HG02588 (cell line): ENCODE results near the gene CYP26B1.
A peak's percentile ranks its signal among the peaks of the same experiment; 100 is the strongest.

Experiments
- ATAC-seq: cut with Tn5 transposase; IDR thresholded peaks from one replicate; pipeline ENCODE4 v1.9.1; 2021; ENCODE audit warnings: mild to moderate bottlenecking, moderate library complexity; ENCODE audit not compliant: unreplicated experiment

CYP26B1 gene

GRCh38 chr2:72141881-72142451 is 5.7 kb downstream of the CYP26B1 start:
- ATAC-seq, result no peak

DNA sequence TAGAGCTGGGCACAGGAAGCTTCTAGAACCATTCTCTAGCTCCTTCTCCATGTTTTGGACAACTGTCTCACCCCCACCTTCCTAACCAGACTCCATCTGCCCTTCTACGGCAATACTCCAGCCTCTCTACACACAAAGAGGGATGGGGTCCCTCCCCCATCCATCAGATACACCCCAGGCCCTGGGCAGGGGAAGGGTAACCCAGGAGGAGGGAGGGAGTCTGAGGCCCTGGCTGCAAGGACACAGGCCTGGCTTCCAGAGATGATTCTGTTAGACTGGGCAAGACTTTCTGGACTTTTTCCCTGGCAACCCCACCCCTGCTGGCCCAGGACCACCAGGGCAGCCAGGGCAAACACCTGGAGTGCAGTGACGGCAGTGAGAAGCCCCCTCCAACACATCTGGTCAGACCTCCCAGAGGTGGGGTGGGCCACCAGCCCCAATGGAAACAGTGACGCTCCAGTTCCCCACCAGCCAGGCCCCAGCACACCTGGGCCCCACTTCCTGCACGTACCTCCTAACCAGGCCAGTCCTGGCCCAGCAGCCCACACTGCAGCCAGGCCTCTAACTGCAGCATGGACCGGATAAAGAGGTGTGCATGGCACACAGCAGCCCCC is 6.5 kb downstream of the CYP26B1 start:
- ATAC-seq, result no peak

GRCh38 chr2:72140621-72140960 is 7.1 kb downstream of the CYP26B1 start:
- no peak for ATAC-seq

- ATAC-seq, result no peak
Observed at GRCh38 chr2:72139874-72140620, 7.6 kb downstream of the CYP26B1 start.

DNA sequence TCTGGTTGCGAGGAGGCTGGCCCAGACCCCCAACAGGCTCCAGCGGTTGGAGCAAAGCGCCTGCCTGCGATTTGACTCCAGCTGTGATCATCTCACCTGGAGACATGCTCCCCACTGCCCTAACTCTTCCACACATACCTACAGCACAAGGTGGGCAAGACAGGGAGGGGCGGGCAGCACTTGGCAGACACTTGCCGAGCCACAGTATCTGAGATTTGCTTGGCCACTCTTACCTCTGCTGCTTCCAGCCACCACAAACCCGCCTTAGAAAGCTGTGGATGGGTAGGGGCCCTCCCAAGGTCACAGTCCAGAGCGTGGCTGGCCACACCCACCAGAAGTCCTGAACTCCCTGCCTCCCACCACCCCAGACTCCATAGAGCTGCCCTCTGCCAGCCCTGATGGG is 8.2 kb downstream of the CYP26B1 start:
- ATAC-seq, result no peak

GRCh38 chr2:72138921-72139381 is 8.7 kb downstream of the CYP26B1 start:
- ATAC-seq, result no peak

DNA sequence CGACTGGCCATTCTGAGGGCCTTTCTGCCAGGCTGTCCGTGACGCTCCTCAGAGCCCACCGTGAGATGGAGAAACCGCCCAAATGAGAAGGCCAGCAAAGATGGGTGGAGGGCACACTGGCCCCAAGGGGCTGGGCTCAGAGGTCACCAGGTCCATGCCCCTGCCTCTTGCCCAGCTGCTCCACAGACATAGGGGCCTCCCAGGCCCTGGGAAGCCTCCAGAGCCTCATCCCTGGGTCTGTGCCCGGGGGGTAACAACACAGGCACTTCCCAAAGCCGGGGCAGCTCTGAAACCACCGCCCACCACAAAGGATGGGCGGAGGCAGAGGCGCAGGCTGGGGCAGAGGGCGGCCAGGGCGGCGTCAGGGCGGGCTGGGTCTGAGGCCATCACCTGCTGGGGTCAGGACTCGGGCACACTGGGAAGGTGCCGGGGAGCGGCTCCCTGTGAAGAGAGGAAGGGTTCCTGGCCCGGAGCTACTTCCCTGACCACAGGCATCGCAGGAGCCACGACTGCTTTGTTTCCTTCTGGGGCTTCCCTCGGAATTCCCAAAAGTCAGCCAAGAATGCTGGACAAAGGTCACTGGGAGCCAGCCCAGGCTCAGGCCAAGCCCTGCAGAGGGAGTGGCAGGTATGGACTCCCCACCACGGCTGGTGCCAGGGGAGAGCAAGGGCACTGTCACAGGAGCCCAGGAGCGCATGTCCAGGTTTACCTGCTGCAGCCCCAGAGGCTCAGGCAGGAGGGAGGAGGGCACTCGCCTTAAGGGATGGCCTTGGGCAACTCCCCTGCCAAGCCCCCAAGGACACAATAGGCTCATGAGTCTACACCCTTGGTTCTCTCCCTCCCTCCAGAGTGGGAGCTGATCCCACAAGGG is 9.4 kb downstream of the CYP26B1 start:
- ATAC-seq, result no peak

DNA sequence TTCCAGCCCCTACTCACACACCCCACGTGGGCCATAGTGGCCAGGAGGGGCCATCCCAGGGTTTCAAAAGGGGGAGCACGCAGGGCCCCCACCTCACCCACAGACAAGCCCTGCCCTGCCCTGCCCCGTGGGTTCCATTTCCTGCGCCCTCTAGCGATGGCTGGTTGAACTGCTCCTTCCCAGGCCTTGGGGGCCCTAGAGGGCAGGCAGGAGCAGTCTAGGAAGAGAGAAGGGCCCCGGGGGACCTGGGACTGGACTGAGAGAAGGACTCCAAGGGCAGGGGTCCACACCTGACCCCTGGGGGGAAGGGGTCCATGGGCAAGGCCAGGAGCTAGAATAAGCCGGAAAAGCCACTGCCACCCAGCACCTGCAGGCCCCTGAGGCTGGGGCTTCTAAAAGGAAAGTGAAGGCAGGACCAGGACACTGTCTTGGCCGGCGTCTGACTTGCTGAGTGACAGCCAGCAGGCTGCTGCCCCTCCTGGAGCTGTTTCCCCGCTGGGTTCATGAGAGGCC is 10.1 kb downstream of the CYP26B1 start:
- ATAC-seq, result peak; percentile 88

DNA sequence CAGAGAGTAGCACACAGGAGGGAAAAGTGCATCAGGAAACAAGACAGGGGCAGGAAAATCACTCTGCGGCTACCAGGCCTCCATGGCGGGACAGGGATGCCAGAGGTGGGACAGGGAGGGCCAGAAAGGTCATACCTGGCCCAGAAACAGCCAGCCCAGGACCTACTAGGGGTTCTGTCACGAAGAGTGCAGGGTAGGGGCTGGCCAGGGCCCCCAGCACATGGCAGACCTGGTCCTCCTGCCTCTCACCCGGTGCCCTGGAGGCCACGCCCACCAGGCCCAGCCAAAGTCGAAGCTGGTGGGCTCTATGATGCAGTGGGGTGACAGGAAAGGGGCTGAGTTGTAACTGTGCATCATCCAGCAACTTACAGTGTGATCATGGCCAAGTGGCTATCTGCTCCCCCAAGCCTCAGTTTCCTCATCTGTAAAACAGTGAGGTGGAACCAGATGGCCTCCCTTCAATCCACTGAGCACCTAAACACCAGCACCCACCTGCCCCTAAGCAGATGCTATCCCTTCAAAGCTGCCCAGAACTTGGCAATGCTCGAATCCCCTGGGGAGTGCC is 10.6 kb downstream of the CYP26B1 start:
- ATAC-seq, result no peak

GRCh38 chr2:72136331-72136730 is 11.3 kb downstream of the CYP26B1 start:
- ATAC-seq, result no peak

GRCh38 chr2:72135921-72136320 is 11.7 kb downstream of the CYP26B1 start:
- no peak for ATAC-seq

DNA sequence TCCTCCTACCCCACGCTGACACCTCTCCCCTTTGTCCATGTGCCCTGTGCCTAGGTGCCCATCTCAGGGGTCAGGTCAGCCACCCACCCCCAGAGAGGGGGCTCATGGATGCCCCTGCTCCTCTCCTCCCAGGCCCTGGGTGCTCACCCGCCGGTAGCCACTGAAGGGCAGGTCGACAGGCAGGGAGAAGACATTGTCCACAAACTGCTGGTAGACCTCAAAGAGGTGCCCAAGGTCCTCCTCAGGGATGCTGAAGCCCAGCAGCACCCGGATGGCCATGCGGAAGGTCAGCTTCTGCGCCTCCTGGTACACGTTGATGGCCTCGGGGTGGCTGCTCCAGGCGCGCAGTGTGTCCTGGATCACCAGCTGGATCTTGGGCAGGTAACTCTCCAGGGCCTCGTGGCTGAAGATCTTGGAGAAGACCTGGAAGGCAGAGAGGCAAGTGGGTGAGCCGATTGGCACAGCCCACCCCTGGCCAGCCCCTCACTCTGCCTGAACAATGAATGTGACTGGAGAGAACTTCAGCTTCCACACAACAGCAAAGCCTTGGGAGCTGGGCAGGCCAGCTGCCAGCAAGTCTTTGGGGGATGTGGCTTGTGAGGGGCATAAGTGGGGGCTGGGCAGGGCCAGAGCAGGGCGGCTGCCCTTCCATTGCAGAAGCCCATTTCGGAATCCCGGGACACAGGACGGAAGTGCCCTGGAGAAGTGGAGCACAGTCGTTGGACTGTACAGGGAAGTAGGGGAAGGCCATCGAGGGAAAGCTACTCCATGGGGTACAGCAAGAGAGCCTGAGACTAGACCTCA is 12.5 kb downstream of the CYP26B1 start:
- no peak for ATAC-seq

GRCh38 chr2:72134408-72134996 is 13.2 kb downstream of the CYP26B1 start:
- no peak for ATAC-seq

GRCh38 chr2:72133721-72134407 is 13.8 kb downstream of the CYP26B1 start:
- ATAC-seq, result no peak

- ATAC-seq, result no peak
Observed at GRCh38 chr2:72132981-72133720, 14.5 kb downstream of the CYP26B1 start.

DNA sequence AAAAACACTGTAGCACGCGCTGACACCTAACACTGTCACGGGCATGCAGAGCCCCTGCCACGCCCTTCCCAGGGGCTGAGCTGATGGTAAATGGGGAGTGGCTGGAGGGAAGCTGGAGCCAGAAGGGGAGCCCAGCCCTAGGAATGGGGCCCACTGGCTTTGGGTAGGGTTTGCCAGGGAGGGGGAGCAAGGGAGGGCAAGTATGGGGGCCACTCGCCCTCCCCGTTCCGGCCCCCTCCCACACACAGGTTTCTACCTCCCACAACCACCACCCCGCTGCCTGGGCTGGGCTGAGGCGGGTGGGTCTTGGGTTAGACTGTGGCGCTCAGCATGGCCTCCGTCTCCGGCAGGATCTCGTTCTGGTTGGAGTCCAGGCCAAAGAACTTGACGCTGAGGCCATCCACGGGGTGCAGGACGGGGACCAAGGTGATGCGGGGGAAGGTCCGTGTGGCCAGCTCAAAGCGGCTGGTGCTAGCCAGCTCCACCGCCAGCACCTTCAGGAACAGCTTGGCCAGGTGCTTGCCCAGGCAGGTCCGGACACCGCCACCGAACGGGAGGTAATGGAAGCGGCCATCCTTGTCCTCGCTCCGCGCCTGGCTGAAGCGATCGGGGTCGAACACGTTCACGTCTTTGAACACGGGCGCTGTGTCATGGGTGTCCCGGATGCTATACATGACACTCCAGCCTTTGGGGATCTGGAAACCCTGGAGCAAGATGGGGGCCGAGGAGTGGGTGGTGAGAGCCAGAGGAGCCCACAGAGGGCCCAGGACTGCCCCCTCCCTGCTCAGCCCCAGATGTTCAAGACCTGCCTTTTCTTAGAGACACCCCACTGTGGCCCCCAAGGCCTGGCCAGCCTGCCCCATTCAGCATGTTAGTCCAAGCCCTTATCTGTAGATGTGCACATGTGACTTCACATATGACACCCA is 15.5 kb downstream of the CYP26B1 start:
- ATAC-seq, result no peak

DNA sequence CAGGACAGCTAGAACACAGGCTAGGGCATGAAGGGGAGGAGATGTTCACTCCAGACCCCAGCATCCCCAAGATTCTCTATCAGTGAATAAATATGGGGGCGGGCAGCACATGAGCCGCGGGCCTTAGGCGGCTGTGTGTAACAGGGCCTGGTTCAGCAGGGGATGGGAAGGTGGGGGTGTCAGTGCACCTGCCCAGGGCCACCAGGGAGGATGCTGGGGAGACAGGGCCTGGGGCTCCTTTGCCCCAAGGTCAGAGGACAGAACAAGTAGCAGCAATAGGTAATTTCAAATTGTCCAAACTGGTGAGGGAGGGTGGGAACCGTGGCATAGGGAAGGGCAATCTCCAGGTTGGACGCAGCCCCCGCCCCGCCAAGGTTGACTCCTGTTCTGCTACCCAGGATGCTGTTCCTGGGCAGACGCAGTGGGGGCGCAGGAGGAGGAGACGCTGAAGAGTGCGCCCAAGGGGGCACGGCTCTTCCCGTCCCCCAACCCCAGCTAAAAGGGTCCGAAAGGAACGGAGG is 16.2 kb downstream of the CYP26B1 start:
- no peak for ATAC-seq
